Activated CD4-positive, alpha-beta T cell treated with anti-CD3 and anti-CD28 coated beads, Interleukin-2, amount 50 U/mL, for 24 hours (primary cell): ENCODE data around the gene DYNLT1.
A peak's percentile ranks its signal among the peaks of the same experiment; 100 is the strongest.
"Not testable (repeated sequence)": the region's sequence is repeated elsewhere in the genome, so short reads cannot be mapped to it uniquely, and the experiment has no call there.

Source experiments
- DNase-seq, 2 donors: peaks; one replicate each; pipeline ENCODE4 v3.0.0-alpha.2; 2020; ENCODE audit warnings: low read depth in 1 of 2, low spot score in 1 of 2

The DYNLT1 gene

GRCh38 chr6:158663625-158664165 is 19.2 kb upstream of the DYNLT1 start:
- DNase-seq, result no peak

DNA sequence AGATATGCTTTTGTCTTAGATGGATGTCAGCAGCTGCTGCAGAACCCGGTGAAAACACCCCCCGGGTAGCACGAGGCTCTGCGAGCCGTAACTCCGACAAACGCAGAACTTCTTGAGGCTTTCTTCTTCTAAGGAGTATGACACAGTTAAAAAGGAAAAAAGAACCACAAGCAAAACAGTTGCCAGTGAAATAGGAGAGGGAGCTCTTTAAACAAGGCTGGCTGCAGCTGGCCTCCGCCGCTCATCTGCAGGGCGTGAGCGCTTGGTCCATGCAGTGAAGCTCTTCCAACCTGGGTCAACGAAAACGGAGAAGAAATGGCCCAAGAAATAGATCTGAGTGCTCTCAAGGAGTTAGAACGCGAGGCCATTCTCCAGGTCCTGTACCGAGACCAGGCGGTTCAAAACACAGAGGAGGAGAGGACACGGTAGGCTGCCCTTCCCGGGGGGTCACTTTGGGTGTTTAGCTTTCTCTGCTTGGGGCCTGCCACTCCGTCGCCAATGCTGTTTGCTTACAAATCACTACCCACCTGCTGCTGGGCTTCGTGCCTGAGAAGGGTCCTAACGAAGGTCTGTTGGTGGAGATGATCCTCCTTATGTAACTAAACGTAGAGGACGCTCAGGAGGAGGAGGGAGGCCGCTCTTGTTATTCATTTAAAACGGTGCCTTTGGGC is 18.5 kb upstream of the DYNLT1 start:
- no peak for DNase-seq

DNA sequence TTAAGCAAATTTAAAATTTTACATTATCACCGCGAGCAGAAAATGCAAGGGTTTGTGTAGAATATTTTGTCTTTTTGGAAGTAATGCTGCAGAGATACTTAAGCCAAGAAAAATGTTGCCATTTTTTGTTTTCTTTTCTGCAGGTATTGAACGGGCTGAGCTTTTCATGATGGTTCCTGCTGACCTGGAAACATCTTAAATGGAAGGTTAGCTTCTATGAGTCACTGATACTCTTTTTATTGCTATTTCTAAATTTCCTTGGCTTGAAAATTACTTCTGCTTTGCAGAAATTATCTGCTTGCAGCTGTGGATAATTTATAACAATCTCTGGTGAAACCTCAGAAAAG is 18.0 kb upstream of the DYNLT1 start:
- DNase-seq, result no peak

DNA sequence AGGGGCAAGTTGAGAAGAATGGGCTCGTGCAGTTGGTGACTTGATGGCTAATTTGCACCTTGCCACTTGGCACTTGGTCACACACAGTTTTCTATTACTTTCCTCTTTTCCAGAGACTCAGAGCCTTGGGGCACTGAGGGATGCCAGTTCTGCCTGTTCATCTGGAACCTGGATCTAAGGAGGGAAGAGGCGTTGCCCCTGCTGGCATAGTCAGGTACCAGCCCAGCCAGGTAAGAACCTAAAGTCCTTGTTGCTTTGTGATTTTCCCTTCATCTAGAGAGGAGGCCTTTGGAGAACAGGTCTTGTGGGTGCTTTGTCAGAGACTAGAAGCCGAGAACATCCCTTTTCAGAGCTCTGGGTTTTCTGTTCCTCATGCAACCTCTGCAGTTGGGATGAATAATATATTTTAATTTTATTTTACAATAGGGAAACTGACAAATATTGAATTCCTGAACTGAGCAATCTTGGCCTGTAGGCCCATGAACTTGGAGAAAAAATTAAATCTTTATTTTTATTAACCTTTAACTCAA is 16.7 kb upstream of the DYNLT1 start:
- no peak for DNase-seq

DNA sequence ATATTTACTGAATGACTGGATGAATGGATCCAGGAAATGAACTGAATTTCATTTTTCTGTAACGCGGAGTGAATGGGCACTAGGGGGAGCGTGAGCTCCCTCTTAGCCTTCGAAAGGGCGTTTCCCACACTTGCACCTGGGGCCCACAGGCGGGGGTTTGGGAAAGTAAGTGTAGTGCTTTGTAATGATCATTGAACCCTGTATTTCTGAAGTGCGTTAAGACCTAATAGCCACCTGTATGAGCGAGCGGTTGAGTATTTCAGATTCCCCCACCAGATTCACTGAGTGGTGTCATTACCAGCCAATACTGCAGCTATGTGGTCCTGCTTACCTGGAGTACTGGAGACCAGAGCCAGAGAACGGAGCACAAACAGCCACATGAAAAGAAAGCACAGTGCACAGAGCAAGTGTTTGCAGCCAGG is 15.8 kb upstream of the DYNLT1 start:
- no peak for DNase-seq

DNA sequence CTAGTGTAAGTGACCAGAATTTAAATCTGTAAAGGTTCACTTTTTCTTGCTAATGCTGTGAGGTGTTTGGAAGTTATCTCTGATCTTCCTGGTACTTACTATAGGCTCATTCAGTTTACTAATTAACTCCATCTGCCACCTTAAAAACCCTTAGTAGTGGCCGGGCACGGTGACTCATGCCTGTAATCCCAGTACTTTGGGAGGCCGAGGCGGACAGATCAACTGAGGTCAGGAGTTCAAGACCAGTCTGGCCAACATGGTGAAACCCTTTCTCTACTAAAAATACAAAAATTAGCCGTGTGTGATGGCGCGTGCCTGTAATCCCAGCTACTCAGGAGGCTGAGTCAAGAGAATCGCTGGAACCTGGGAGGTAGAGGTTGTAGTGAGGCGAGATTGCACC is 12.4 kb upstream of the DYNLT1 start:
- not testable (repeated sequence) for DNase-seq

DNA sequence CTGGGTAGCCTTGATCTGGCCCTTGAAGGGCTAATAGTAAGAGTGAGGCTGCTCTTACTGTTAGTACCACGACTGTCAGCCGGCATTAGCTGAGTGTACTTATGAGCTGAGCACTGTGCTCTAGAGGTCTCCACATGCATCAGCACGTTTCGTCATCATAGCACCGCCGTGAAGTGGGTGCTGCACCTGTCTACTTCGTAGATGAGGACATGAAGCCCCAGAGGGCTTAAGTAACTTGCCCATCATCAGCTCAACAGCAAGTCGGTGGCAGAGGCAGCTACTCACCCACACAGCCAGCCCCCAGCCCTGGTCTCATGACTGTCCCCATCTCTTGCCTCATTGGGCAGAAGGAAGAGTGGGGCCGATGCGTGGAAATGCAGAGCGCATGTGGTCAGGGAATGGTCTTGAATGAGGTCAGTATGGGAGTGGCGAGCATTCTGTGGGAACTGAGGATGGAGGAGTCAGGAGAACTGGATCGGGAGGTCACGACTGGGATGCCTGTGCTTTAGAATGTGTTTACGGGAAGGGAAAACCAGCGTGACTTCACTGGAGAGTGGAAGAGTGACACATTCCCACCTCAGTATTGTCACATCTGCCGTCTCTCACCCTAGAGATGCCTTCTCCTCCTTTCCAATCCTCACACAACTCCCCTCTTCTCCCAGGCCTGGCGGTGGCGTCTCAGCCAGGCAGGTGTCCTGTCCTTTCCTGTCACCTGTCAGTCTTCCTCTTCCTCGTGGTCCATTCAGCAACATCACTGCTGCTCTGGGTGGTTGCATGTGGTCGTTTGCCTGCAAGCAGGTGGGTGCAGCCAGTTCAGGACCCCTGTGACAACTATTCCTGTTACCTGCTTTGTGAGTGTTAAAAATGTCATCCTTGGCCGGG is 11.3 kb upstream of the DYNLT1 start:
- DNase-seq, result no peak

- no peak for DNase-seq
Observed at GRCh38 chr6:158654960-158655489, 10.5 kb upstream of the DYNLT1 start.

DNA sequence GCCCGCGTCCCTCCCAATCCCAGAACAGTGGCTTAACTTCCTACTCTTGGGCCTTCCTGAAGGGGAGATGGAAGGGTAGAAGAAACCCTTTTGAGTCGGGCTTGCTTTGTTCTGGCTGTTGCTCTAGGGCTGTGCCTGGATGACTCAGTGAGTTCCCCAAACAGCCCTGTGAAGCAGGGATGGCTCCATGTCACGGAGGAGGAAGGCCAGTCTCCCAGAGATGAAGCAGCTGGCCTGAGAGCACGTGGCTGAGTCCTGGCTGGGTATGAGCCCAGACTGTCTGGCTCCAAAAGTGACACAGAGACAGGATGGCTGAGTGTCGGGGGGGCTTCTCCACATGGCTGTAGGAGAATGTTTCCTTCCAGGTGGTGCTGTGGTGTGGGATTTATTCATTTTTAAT is 10.0 kb upstream of the DYNLT1 start:
- no peak for DNase-seq

DNA sequence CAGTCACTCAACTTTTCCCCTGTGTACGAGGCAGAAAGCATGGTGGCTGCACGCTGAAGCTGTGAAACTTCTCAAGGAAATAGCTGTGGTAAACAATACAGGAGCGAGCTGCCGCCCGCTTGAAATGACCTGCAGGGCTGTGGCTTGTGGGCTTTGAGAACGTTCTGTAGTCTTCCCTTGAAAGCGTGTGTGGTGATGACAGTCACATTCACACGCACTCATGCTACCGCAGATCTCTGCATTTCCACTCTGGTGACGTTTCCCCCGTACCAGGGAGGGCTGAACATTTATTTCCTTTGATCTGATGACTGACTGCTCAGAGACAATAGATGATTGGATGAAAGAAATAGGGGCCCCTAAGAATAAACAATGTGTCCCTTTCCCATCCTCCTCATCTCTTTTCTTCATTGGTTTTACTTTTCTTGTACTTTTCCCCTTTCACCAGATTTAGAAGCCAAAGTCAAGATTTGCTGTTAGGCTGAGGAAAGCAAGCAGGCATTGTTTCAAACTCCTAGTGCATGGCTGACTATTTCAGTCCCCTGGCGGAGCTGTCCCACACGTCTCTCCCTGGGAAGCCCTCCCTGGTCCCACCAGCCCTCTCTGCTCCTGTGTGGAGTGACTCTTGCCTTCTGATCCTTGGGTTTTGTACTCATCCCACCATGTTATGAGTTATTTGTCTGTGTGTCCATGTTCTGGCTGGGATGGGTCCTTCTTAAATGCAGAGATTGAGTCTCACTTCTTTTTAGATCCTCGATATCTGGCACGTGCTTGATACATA is 9.2 kb upstream of the DYNLT1 start:
- peak; percentile 58 to 88 for DNase-seq

- DNase-seq, result not testable (repeated sequence)
Observed at GRCh38 chr6:158651981-158652737, 7.6 kb upstream of the DYNLT1 start.

DNA sequence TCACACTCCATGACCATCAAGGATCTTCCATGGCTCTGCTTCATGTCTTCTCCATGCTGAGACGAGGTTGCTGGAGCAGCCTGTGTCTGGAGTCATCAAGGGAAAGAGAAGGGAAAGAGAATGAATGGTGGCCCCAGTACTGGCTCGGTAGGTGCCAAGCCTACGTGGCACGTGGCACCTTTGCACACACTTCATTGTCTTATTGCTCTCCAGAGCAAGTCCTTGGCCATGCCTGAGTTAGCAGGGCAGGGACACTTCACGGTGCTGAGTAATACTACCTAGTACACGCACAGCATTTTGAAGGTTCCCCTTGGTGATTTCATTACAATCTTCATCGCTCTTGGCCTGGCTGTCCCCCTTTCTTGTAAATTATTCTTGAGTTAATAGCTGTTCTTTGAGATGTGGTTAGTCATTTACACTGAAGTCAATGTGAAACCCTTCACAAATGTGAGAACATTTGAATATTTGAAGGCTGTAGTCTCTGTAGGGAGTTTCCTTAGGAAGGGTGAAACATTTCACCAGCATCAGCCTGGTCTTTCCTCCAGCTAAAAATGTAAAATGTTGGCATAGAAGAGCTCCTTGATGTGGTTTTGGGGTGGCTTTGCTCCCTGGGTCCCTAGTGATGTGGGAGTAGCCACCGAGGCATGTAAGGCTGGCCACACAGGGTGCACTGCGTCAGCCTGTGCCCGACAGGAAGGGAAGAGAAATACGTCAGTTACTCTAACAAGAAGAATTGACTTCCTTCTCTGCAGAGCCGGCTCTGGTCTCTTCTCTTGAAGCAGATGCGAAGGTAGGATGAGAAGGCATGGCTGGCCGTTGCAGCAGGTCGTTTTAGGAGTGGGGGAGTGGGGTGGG is 5.0 kb upstream of the DYNLT1 start, which contains the start of gene SYTL3:
Gene SYTL3, plus strand, starts transcription at position 766 of the 855 bp plus-strand sequence. CDS start 13,215 bp downstream, outside the sequence.
- peak; percentile 54 to 78 for DNase-seq

DNA sequence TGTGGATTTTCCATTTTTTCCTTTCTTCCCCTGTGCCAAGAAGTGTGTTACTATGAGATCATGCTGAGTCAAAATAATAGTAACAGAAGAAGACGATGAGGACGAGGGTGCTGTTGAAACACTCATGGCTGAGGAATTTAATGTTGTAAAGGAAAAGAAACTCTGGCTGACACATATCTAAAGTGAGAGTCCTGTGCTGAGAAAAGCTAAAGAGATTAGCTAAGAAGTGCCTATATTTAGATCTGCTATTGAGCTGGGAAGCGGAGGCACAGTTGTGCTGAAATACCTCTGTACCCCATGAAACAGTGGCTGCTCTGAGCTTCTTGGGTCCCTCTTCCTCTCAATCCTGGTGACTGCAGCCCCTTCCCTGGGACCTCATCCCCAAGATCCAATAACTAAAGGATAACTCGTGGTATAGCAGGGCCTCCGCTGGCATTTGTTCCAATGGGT is 4.2 kb upstream of the DYNLT1 start:
- DNase-seq, result peak in 1 of 2 donors; percentile 23

- DNase-seq, result no peak
Observed at GRCh38 chr6:158647501-158647900, 3.0 kb upstream of the DYNLT1 start.

GRCh38 chr6:158646023-158646910 is 1.7 kb upstream of the DYNLT1 start:
- no peak for DNase-seq

DNA sequence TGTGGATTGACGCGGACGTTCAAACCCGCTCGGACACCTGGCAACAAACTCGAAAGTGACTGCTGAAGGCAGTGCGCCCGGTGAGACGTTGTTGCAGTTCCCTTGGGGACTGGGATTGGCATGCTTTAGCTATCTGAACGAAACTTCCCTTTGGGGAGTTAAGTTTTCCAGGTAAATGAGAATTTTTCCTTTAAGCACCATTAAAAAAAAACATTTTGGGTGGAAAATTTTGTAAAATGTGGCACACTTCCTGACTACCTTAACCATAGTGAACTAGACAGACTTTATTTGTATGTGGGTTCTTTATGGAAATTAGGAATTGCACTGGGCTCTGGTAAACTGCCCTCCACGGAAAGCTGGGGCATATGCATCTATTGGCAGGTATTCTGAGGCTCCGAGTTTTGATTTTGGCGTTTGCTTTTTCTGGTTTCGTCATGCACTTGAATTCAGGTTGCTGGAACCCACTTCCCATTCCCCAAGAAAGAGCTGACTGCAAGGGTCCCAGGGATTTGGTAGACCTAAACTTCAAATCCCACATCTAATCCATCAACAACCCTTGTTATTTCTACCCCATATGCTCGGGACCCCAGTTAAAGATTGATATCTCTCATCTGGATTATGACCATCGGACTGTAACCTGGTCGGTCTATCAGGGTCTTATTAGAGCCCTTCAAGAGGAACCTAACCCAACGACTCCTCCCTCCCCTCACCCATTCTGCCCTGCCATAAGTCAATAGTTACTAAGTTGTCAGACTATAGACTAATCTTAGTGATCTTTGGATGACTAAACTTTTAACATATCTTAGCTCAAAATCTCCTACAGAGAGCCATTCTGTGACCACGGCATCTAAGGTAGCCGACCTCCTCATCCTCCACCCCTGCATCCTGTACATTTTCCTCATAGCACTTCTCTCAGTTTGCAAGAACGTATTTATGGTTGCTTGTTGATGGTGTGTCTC is 800 bp upstream of the DYNLT1 start:
- DNase-seq, result no peak

GRCh38 chr6:158643836-158644230 is 710 bp downstream of the DYNLT1 start:
- no peak for DNase-seq
